HG03571 (cell line): ENCODE measurements around the gene KCNQ1OT1.

Source experiments
- ATAC-seq: cut with Tn5 transposase; IDR thresholded peaks from one replicate; pipeline ENCODE4 v1.9.1; 2021; ENCODE audit not compliant: unreplicated experiment

The KCNQ1OT1 gene

GRCh38 chr11:2669634-2670469 lies 29.9 kb downstream of the KCNQ1OT1 start:
- ATAC-seq, result no peak

GRCh38 chr11:2668876-2669275 lies 30.9 kb downstream of the KCNQ1OT1 start:
- ATAC-seq, result no peak

GRCh38 chr11:2667940-2668339 lies 31.9 kb downstream of the KCNQ1OT1 start:
- no peak for ATAC-seq

GRCh38 chr11:2666828-2667570 lies 32.8 kb downstream of the KCNQ1OT1 start:
- ATAC-seq, result no peak

- no peak for ATAC-seq
Observed at GRCh38 chr11:2666401-2666741, 33.4 kb downstream of the KCNQ1OT1 start.

GRCh38 chr11:2665526-2666400 lies 34.0 kb downstream of the KCNQ1OT1 start:
- no peak for ATAC-seq

- no peak for ATAC-seq
Observed at GRCh38 chr11:2664791-2665525, 34.8 kb downstream of the KCNQ1OT1 start.

GRCh38 chr11:2664376-2664775 lies 35.4 kb downstream of the KCNQ1OT1 start:
- no peak for ATAC-seq

- ATAC-seq, result no peak
Observed at GRCh38 chr11:2663915-2664314, 35.9 kb downstream of the KCNQ1OT1 start.

GRCh38 chr11:2663506-2663905 lies 36.3 kb downstream of the KCNQ1OT1 start:
- ATAC-seq, result no peak

- ATAC-seq, result no peak
Observed at GRCh38 chr11:2662430-2663299, 37.1 kb downstream of the KCNQ1OT1 start.

GRCh38 chr11:2662024-2662312 lies 37.8 kb downstream of the KCNQ1OT1 start:
- no peak for ATAC-seq

GRCh38 chr11:2661173-2662023 lies 38.4 kb downstream of the KCNQ1OT1 start:
- ATAC-seq, result no peak

GRCh38 chr11:2660357-2660939 lies 39.3 kb downstream of the KCNQ1OT1 start:
- ATAC-seq, result no peak

GRCh38 chr11:2657697-2658284 lies 42.0 kb downstream of the KCNQ1OT1 start:
- no peak for ATAC-seq

GRCh38 chr11:2656859-2657258 lies 42.9 kb downstream of the KCNQ1OT1 start:
- no peak for ATAC-seq

- ATAC-seq, result no peak
Observed at GRCh38 chr11:2655834-2656622, 43.8 kb downstream of the KCNQ1OT1 start.
